Mesendoderm (in vitro differentiated cells): Measurements from ENCODE around the gene ARMC12.

ENCODE experiments used
- DNase-seq: peaks from one replicate; pipeline ENCODE4 v3.0.0; 2013
- H2AK5ac ChIP-seq: 2 replicates; pipeline ENCODE4 v1.6.1; 2013; ENCODE audit warnings: low read length, inconsistent platforms
- H2BK120ac ChIP-seq: 2 replicates; pipeline ENCODE4 v1.6.1; 2013; ENCODE audit warnings: low read depth, mild to moderate bottlenecking, low read length, moderate library complexity, mixed read lengths
- H2BK15ac ChIP-seq: replicated peaks from 2 replicates; pipeline ENCODE4 v1.6.1; 2013; ENCODE audit warnings: low read depth, mild to moderate bottlenecking, moderate library complexity
- H2BK5ac ChIP-seq: 2 replicates; pipeline ENCODE4 v1.6.1; 2013; ENCODE audit warnings: low read length, inconsistent platforms
- H3K18ac ChIP-seq: 2 replicates; pipeline ENCODE4 v1.6.1; 2013; ENCODE audit warnings: mild to moderate bottlenecking, low read length, mixed read lengths
- H3K23ac ChIP-seq: one replicate; pipeline ENCODE4 v1.6.1; 2013; ENCODE audit warnings: low read length
- H3K27ac ChIP-seq: 2 replicates; pipeline ENCODE4 v1.5.1; 2013; ENCODE audit warnings: low read depth, mild to moderate bottlenecking, inconsistent platforms, low read length, moderate library complexity
- H3K27me3 ChIP-seq: 2 replicates; pipeline ENCODE4 v1.6.1; 2013; ENCODE audit warnings: low read length, control low read depth, mild to moderate bottlenecking, inconsistent platforms; ENCODE audit not compliant: insufficient read depth, poor library complexity
- H3K36me3 ChIP-seq: 2 replicates; pipeline ENCODE4 v1.6.1; 2013; ENCODE audit warnings: low read length, inconsistent platforms; ENCODE audit not compliant: control insufficient read depth, insufficient read depth
- H3K4ac ChIP-seq: one replicate; pipeline ENCODE4 v1.6.1; 2013; ENCODE audit warnings: low read depth, mild to moderate bottlenecking, low read length, moderate library complexity
- H3K4me1 ChIP-seq: 2 replicates; pipeline ENCODE4 v1.6.1; 2013; ENCODE audit warnings: low read depth, low read length, inconsistent platforms; ENCODE audit not compliant: control insufficient read depth
- H3K4me2 ChIP-seq: 2 replicates; pipeline ENCODE4 v1.6.1; 2013; ENCODE audit warnings: low read length
- H3K4me3 ChIP-seq: 2 replicates; pipeline ENCODE4 v1.5.1; 2013; ENCODE audit warnings: mild to moderate bottlenecking, low read length
- H3K56ac ChIP-seq: one replicate; pipeline ENCODE4 v1.6.1; 2013; ENCODE audit warnings: low read length
- H3K79me1 ChIP-seq: 2 replicates; pipeline ENCODE4 v1.6.1; 2013; ENCODE audit warnings: low read length, inconsistent platforms
- H3K79me2 ChIP-seq: 2 replicates; pipeline ENCODE4 v1.6.1; 2013; ENCODE audit warnings: mild to moderate bottlenecking, low read length; ENCODE audit not compliant: control insufficient read depth, insufficient read depth
- H3K9ac ChIP-seq: 2 replicates; pipeline ENCODE4 v1.6.1; 2013; ENCODE audit warnings: low read length, inconsistent platforms
- H4K5ac ChIP-seq: one replicate; pipeline ENCODE4 v1.6.1; 2013; ENCODE audit warnings: low read length
- H4K8ac ChIP-seq: one replicate; pipeline ENCODE4 v1.6.1; 2013; ENCODE audit warnings: low read depth, mild to moderate bottlenecking, control low read depth, low read length, moderate library complexity
- WGBS: extraction: QIAGEN DNeasy Blood & Tissue Kit; methylation state at CpG from one replicate; pipeline ENCODE4 v1.1.7; 2013; ENCODE audit warnings: low lambda C conversion rate, missing lambda C conversion rate; ENCODE audit not compliant: insufficient coverage; ENCODE audit errors: extremely low coverage; 5-methylcytosine and 5-hydroxymethylcytosine counted together

ARMC12 gene

GRCh38 chr6:35788423-35788982 is 51.7 kb downstream of the ARMC12 start:
- Histone ChIP-seq H3K4me2 (no peak overlapping the region), H3K79me2 (no peaks in the 10 kb centered on the region), H3K4me3 (no peak overlapping the region), H2BK120ac (no peak overlapping the region), H3K79me1 (no peaks in the 10 kb centered on the region), H3K23ac (no peak overlapping the region), H2AK5ac (no peak overlapping the region), H4K8ac (no peak overlapping the region), H3K9ac (no peak overlapping the region), H3K18ac (no peak overlapping the region), H3K4me1 (no peaks in the 10 kb centered on the region), H3K36me3 (no peaks in the 10 kb centered on the region), H2BK5ac (no peak overlapping the region), H4K5ac (no peak overlapping the region), H2BK15ac (no peak overlapping the region), H3K4ac (no peak overlapping the region), H3K56ac (no peak overlapping the region), H3K27me3 (no peaks in the 10 kb centered on the region), H3K27ac (no peak overlapping the region)
- no CpG with 5 or more reads among the region's 4 CpGs for WGBS
- DNase-seq, result no peak

DNA sequence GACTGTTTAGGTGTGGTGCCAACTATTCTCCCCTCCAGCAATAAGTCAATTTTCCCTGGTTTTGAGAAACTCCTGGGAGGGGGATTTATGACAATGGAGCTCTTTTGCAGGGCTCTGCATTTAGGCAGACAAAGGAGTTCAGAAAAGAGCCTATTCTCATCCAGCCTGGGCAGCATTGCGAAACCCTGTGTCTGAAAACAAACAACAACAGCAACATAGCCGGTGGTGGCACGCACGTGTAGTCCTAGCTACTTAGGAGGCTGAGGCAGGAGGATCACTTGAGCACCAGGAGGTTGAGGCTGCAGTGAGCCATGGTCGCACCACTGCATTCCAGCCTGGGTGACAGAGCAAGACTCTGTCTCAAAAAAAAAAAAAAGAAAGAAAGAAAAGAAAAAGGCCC is 53.9 kb downstream of the ARMC12 start:
- Histone ChIP-seq H2BK120ac (no peak overlapping the region), H3K79me2 (no peaks in the 10 kb centered on the region), H3K36me3 (no peaks in the 10 kb centered on the region), H3K4ac (no peak overlapping the region), H3K56ac (no peak overlapping the region), H3K27me3 (no peaks in the 10 kb centered on the region), H3K4me1 (no peaks in the 10 kb centered on the region), H4K5ac (no peak overlapping the region), H3K18ac (no peak overlapping the region), H4K8ac (no peak overlapping the region), H3K27ac (no peak overlapping the region), H2BK15ac (no peak overlapping the region), H3K23ac (no peak overlapping the region), H3K79me1 (no peaks in the 10 kb centered on the region), H3K9ac (no peak overlapping the region), H2BK5ac (no peak overlapping the region), H3K4me3 (no peak overlapping the region), H2AK5ac (no peak overlapping the region), H3K4me2 (no peak overlapping the region)
- no peak for DNase-seq
- no CpG with 5 or more reads among the region's 5 CpGs for WGBS

GRCh38 chr6:35794536-35795452 is 58.0 kb downstream of the ARMC12 start:
- no peak for DNase-seq
- H2BK120ac ChIP-seq, result no peak overlapping the region
- no peaks in the 10 kb centered on the region for H3K79me2 ChIP-seq
- H3K27me3 ChIP-seq, result no peaks in the 10 kb centered on the region
- H3K4ac ChIP-seq, result no peak overlapping the region
- no peaks in the 10 kb centered on the region for H3K36me3 ChIP-seq
- no peak overlapping the region for H4K8ac ChIP-seq
- H3K23ac ChIP-seq, result no peak overlapping the region
- no peak overlapping the region for H3K4me3 ChIP-seq
- peaks cover 7% of the 10 kb centered on the region for H3K4me1 ChIP-seq
- H3K18ac ChIP-seq, result no peak overlapping the region
- WGBS, result no CpG with 5 or more reads among the region's 17 CpGs
- no peaks in the 10 kb centered on the region for H3K79me1 ChIP-seq
- H3K27ac ChIP-seq, result no peak overlapping the region
- no peak overlapping the region for H3K4me2 ChIP-seq
- H2AK5ac ChIP-seq, result no peak overlapping the region
- H4K5ac ChIP-seq, result no peak overlapping the region
- no peak overlapping the region for H2BK5ac ChIP-seq
- no peak overlapping the region for H3K9ac ChIP-seq
- H3K56ac ChIP-seq, result no peak overlapping the region
- no peak overlapping the region for H2BK15ac ChIP-seq

GRCh38 chr6:35795453-35796071 is 58.7 kb downstream of the ARMC12 start:
- no peak overlapping the region for H3K4me3 ChIP-seq
- H2AK5ac ChIP-seq, result no peak overlapping the region
- no peaks in the 10 kb centered on the region for H3K79me1 ChIP-seq
- no peaks in the 10 kb centered on the region for H3K36me3 ChIP-seq
- H3K4ac ChIP-seq, result no peak overlapping the region
- H3K4me1 ChIP-seq, result peaks cover 7% of the 10 kb centered on the region
- no peak overlapping the region for H2BK15ac ChIP-seq
- H2BK120ac ChIP-seq, result no peak overlapping the region
- H3K18ac ChIP-seq, result no peak overlapping the region
- no peaks in the 10 kb centered on the region for H3K79me2 ChIP-seq
- no peak overlapping the region for H4K5ac ChIP-seq
- no peak overlapping the region for H3K4me2 ChIP-seq
- no peak overlapping the region for H3K23ac ChIP-seq
- no peak overlapping the region for H4K8ac ChIP-seq
- no CpG with 5 or more reads among the region's 11 CpGs for WGBS
- DNase-seq, result no peak
- H3K27me3 ChIP-seq, result no peaks in the 10 kb centered on the region
- H2BK5ac ChIP-seq, result no peak overlapping the region
- no peak overlapping the region for H3K9ac ChIP-seq
- H3K27ac ChIP-seq, result no peak overlapping the region
- H3K56ac ChIP-seq, result no peak overlapping the region

GRCh38 chr6:35796236-35796635 is 59.4 kb downstream of the ARMC12 start:
- no peak overlapping the region for H3K56ac ChIP-seq
- no peak overlapping the region for H2BK120ac ChIP-seq
- no peaks in the 10 kb centered on the region for H3K36me3 ChIP-seq
- H4K5ac ChIP-seq, result no peak overlapping the region
- no peaks in the 10 kb centered on the region for H3K79me1 ChIP-seq
- H4K8ac ChIP-seq, result no peak overlapping the region
- WGBS, result no CpG with 5 or more reads among the region's 4 CpGs
- no peak overlapping the region for H3K23ac ChIP-seq
- no peak overlapping the region for H2BK5ac ChIP-seq
- no peak overlapping the region for H2AK5ac ChIP-seq
- no peak overlapping the region for H3K4me3 ChIP-seq
- H3K18ac ChIP-seq, result no peak overlapping the region
- H2BK15ac ChIP-seq, result no peak overlapping the region
- no peaks in the 10 kb centered on the region for H3K79me2 ChIP-seq
- no peak for DNase-seq
- no peak overlapping the region for H3K4me2 ChIP-seq
- no peaks in the 10 kb centered on the region for H3K27me3 ChIP-seq
- no peak overlapping the region for H3K27ac ChIP-seq
- no peak overlapping the region for H3K4ac ChIP-seq
- H3K4me1 ChIP-seq, result peaks cover 7% of the 10 kb centered on the region
- H3K9ac ChIP-seq, result no peak overlapping the region
